Trophoblast cell (in vitro differentiated cells and primary cell): ENCODE results near the gene CHERP.

ENCODE experiments used
- DNase-seq, 2 donors: peaks; one replicate each; pipeline ENCODE4 v3.0.0-alpha.2; 2016
- H2AFZ ChIP-seq: 2 replicates; pipeline ENCODE4 v1.6.1; 2013; ENCODE audit warnings: low read length, moderate library complexity, mild to moderate bottlenecking; ENCODE audit not compliant: insufficient read depth, poor library complexity
- H2AK5ac ChIP-seq: 2 replicates; pipeline ENCODE4 v1.6.1; 2013; ENCODE audit warnings: mild to moderate bottlenecking, low read length
- H2BK120ac ChIP-seq: 2 replicates; pipeline ENCODE4 v1.6.1; 2013; ENCODE audit warnings: low read length, mild to moderate bottlenecking, moderate library complexity; ENCODE audit not compliant: insufficient read depth, poor library complexity
- H2BK12ac ChIP-seq: 2 replicates; pipeline ENCODE4 v1.6.1; 2013; ENCODE audit warnings: mild to moderate bottlenecking, low read length, moderate library complexity
- H2BK5ac ChIP-seq: 2 replicates; pipeline ENCODE4 v1.6.1; 2013; ENCODE audit warnings: low read length, low read depth, moderate library complexity, mild to moderate bottlenecking; ENCODE audit not compliant: poor library complexity
- H3K14ac ChIP-seq: 2 replicates; pipeline ENCODE4 v1.6.1; 2013; ENCODE audit warnings: mild to moderate bottlenecking, low read length
- H3K18ac ChIP-seq: 2 replicates; pipeline ENCODE4 v1.6.1; 2013; ENCODE audit warnings: mild to moderate bottlenecking, low read length
- H3K23ac ChIP-seq: 2 replicates; pipeline ENCODE4 v1.6.1; 2013; ENCODE audit warnings: low read length
- H3K27ac ChIP-seq: 2 replicates; pipeline ENCODE4 v1.5.1; 2013; ENCODE audit warnings: low read depth, mild to moderate bottlenecking, inconsistent platforms, low read length, moderate library complexity
- H3K27me3 ChIP-seq: 2 replicates; pipeline ENCODE4 v1.6.1; 2013; ENCODE audit warnings: inconsistent platforms, mild to moderate bottlenecking, low read length, moderate library complexity; ENCODE audit not compliant: insufficient read depth
- H3K36me3 ChIP-seq, 2 experiments: 1 replicate in 1 of 2; 2 replicates in 1 of 2; pipeline ENCODE4 v1.6.1; 2013; ENCODE audit warnings: low read length in 2 of 2, mild to moderate bottlenecking in 2 of 2, moderate library complexity in 1 of 2; ENCODE audit not compliant: insufficient read depth in 2 of 2, control insufficient read depth in 1 of 2
- H3K4ac ChIP-seq: 2 replicates; pipeline ENCODE4 v1.6.1; 2013; ENCODE audit warnings: low read depth, mild to moderate bottlenecking, low read length, moderate library complexity
- H3K4me1 ChIP-seq, 2 experiments: 1 replicate in 1 of 2; 2 replicates in 1 of 2; pipeline ENCODE4 v1.6.1; 2013; ENCODE audit warnings: low read length in 2 of 2, mild to moderate bottlenecking in 2 of 2, moderate library complexity in 1 of 2; ENCODE audit not compliant: insufficient read depth in 2 of 2, control insufficient read depth in 1 of 2
- H3K4me2 ChIP-seq: 2 replicates; pipeline ENCODE4 v1.6.1; 2013; ENCODE audit warnings: inconsistent platforms, mild to moderate bottlenecking, low read length, moderate library complexity
- H3K4me3 ChIP-seq: 2 replicates; pipeline ENCODE4 v1.5.1; 2013; ENCODE audit warnings: mild to moderate bottlenecking, low read depth, low read length, inconsistent platforms
- H3K79me1 ChIP-seq: one replicate; pipeline ENCODE4 v1.6.1; 2013; ENCODE audit warnings: low read length
- H3K79me2 ChIP-seq: 2 replicates; pipeline ENCODE4 v1.6.1; 2013; ENCODE audit warnings: low read length, mild to moderate bottlenecking; ENCODE audit not compliant: control insufficient read depth, insufficient read depth, poor library complexity
- H3K9ac ChIP-seq: 2 replicates; pipeline ENCODE4 v1.6.1; 2013; ENCODE audit warnings: mild to moderate bottlenecking, low read length
- H3K9me3 ChIP-seq: 2 replicates; pipeline ENCODE4 v1.6.1; 2013; ENCODE audit warnings: low read depth, mild to moderate bottlenecking, control low read depth, inconsistent platforms, low read length; ENCODE audit not compliant: insufficient read depth
- H4K12ac ChIP-seq: 2 replicates; pipeline ENCODE4 v1.6.1; 2013; ENCODE audit warnings: low read depth, mild to moderate bottlenecking, low read length, moderate library complexity
- H4K8ac ChIP-seq: 2 replicates; pipeline ENCODE4 v1.6.1; 2013; ENCODE audit warnings: low read depth, mild to moderate bottlenecking, low read length, moderate library complexity
- H4K91ac ChIP-seq: one replicate; pipeline ENCODE4 v1.6.1; 2013; ENCODE audit warnings: low read depth, mild to moderate bottlenecking, low read length, moderate library complexity
- WGBS: extraction: QIAGEN DNeasy Blood & Tissue Kit; methylation state at CpG from one replicate; pipeline ENCODE4 v1.1.7; 2013; ENCODE audit warnings: missing lambda C conversion rate; ENCODE audit not compliant: insufficient read length, insufficient coverage; ENCODE audit errors: extremely low coverage; 5-methylcytosine and 5-hydroxymethylcytosine counted together

Gene CHERP

DNA sequence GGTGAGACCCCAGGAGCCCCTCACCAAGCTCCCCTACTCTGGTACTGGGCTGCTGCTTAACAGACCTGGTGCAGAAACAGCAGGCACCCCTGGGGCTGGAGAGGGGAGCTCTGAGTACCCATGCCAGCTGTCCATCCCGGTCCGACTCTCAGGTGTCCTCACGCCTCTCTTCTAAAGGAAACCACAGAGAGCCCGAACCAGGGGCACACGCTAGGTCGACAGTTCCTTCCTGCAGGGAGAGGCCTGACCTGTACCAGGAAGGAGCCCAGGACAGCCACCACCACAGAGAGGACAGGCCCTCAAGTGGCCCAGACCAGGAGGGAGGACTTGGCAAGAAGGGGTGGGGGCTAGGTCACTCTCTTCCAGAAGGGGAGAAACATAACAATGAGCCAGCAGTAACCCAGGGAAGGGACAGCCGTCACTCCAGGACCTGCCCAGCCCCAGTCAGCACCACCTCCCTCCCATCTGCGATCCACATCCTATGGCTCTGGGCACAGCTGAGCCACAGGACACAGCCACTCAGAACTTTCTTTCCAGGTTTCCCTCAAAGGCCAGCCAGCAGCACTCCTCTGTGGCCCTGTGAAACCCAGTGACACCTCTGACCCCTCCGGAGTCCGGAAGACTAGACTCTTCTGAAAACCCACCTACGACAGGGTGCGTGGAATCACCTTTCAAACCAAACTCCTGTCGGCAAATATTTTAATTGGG lies 43.0 kb upstream of the CHERP start:
- Histone ChIP-seq H3K4me2 (no peak overlapping the region), H4K91ac (no peak overlapping the region), H3K4me3 (peak overlapping the region; percentile 27), H3K4ac (peak overlapping the region; percentile 19), H3K27ac (peak overlapping the region; percentile 8), H2BK5ac (no peak overlapping the region), H3K36me3 (no peaks in the 10 kb centered on the region), H3K14ac (no peak overlapping the region), H2BK120ac (no peak overlapping the region), H3K18ac (peak overlapping the region; percentile 14), H3K79me2 (peaks cover 17% of the 10 kb centered on the region), H2AFZ (no peak overlapping the region), H3K9me3 (peaks cover 2% of the 10 kb centered on the region), H3K23ac (no peak overlapping the region), H3K9ac (no peak overlapping the region), H4K12ac (no peak overlapping the region), H4K8ac (no peak overlapping the region), H3K27me3 (no peaks in the 10 kb centered on the region), H3K4me1 (peaks cover 58 to 63% of the 10 kb centered on the region in 2 experiments), H2AK5ac (no peak overlapping the region), H3K79me1 (peaks cover 2% of the 10 kb centered on the region), H2BK12ac (no peak overlapping the region)
- no CpG with 5 or more reads among the region's 13 CpGs for WGBS
- DNase-seq, result no peak

DNA sequence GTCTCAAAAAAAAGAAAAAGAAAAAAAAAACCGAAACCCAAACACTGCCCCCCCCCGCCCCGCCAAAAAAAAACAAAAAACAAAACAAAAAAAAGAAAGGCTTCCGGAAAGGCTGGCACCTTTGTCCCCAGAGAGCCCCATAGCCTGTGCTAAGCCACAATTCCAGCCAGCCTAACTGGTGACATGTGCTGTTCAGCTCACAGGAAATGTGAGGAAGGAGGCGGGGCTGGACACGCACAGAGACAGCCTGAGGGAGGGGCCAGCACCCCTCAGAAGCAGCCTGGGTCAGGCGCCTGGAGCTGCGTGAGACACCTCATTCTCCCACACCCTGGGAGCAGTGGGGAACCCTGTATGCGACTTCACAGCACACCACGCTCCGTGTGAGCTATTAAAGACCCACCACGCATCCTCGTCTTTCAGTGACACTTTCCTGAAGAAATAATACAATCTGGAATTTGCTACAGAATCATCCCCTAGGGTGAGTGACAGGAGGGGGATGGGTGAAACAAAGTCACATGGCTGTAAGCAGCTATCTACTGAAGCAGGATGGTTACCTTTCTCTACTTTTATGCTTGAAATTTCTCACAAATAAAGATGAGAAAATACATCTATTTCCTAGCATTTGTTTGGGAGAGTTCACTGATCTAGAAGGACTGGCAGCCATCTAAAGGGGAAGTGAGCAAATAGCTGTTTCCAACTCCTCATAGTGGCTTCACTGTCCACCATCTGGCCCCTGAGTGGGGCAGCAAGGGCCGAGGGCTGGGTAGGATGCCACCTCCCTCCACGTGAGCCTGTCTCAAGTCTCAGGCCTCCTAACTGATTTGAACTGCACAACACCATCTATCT lies 42.2 kb upstream of the CHERP start:
- Histone ChIP-seq H2AFZ (no peak overlapping the region), H3K18ac (peak overlapping the region; percentile 28), H4K91ac (no peak overlapping the region), H2BK5ac (no peak overlapping the region), H3K9me3 (peaks cover 2% of the 10 kb centered on the region), H3K27ac (no peak overlapping the region), H4K8ac (no peak overlapping the region), H3K23ac (no peak overlapping the region), H3K9ac (no peak overlapping the region), H3K36me3 (no peaks in the 10 kb centered on the region), H4K12ac (no peak overlapping the region), H3K79me2 (peaks cover 20% of the 10 kb centered on the region), H3K27me3 (no peaks in the 10 kb centered on the region), H2BK120ac (no peak overlapping the region), H3K4me2 (peak overlapping the region; percentile 35), H2AK5ac (no peak overlapping the region), H3K4me3 (no peak overlapping the region), H3K79me1 (peaks cover 2% of the 10 kb centered on the region), H2BK12ac (no peak overlapping the region), H3K4ac (peak overlapping the region; percentile 19), H3K14ac (no peak overlapping the region), H3K4me1 (peaks cover 58 to 63% of the 10 kb centered on the region in 2 experiments)
- no CpG with 5 or more reads among the region's 15 CpGs for WGBS
- DNase-seq, result peak; percentile 67 to 70

DNA sequence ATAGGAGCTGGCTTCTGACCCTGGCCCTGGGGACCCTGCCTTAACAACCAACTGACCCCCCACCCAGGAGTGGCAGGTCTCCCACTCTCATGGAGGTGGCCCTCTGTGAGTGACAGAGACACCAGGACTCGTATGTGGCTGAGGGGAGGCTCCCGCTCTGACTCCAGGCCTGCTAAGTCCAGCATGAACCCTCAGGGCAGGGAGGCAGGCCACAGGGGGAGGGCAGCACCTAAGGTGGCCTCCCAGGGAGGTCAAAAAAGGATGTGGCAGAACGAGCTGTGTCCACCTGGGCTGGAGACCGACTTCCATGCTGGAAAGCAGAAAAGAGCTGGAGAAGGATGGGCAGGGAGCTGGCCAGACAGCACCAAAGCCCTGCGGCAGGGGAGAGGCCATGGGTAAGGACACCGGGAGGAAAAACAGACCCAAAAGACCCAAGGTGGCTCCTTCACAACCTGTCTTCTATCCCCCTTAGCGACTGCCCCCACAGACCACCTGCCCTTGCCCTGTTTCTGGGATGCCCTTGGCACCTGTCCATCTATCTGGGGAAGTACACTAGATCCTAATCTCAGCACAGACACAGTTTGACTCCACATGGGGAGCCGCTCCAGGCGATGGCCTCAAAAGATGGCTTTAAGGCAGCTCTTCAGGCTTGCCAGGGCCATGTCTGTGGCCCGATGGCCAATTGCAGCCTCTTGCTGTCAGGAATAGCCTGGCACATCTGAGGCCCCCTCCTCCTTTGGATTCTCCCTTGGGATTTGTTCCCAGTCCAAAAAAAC lies 40.4 kb upstream of the CHERP start:
- H2BK120ac ChIP-seq, result no peak overlapping the region
- peaks cover 2% of the 10 kb centered on the region for H3K9me3 ChIP-seq
- no peak overlapping the region for H4K12ac ChIP-seq
- H3K79me2 ChIP-seq, result peaks cover 16% of the 10 kb centered on the region
- no peak overlapping the region for H2AK5ac ChIP-seq
- no peak overlapping the region for H2BK12ac ChIP-seq
- H3K4me1 ChIP-seq, result peaks cover 46 to 52% of the 10 kb centered on the region in 2 experiments
- H3K14ac ChIP-seq, result peak overlapping the region; percentile 18
- no peak for DNase-seq
- H3K36me3 ChIP-seq, result peaks cover 11 to 13% of the 10 kb centered on the region in 2 experiments
- WGBS, result no CpG with 5 or more reads among the region's 10 CpGs
- no peak overlapping the region for H4K91ac ChIP-seq
- H3K23ac ChIP-seq, result no peak overlapping the region
- H4K8ac ChIP-seq, result no peak overlapping the region
- no peak overlapping the region for H3K27ac ChIP-seq
- peak overlapping the region; percentile 19 for H3K18ac ChIP-seq
- no peak overlapping the region for H2BK5ac ChIP-seq
- H3K9ac ChIP-seq, result no peak overlapping the region
- H3K4me2 ChIP-seq, result no peak overlapping the region
- peak overlapping the region; percentile 16 for H3K4ac ChIP-seq
- no peak overlapping the region for H3K4me3 ChIP-seq
- H3K79me1 ChIP-seq, result peaks cover 2% of the 10 kb centered on the region
- no peak overlapping the region for H2AFZ ChIP-seq
- H3K27me3 ChIP-seq, result no peaks in the 10 kb centered on the region

DNA sequence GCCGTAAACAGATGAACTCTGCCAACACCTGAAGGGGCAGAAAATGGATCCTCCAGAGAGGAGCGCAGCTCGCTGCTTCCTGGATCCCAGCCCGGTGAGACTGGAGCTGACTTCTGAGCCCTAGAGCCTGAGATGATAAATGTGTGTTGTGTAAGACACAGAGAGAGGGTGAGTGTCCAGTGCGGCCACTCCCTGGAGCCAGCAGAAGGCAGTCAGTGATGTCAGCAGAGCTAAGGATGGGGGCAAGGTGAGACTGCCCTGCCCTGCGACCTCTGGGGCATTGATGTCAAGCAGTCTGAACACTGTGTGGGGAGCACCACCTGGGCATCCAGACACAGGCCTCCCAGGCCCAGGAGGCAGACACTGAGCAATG lies 39.7 kb upstream of the CHERP start:
- DNase-seq, result peak; percentile 77 to 79
- Histone ChIP-seq H3K23ac (no peak overlapping the region), H4K8ac (no peak overlapping the region), H3K27ac (peak overlapping the region; percentile 54), H4K91ac (peak overlapping the region; percentile 1), H3K18ac (no peak overlapping the region), H3K36me3 (peaks cover 18 to 20% of the 10 kb centered on the region in 2 experiments), H3K4me3 (no peak overlapping the region), H3K79me2 (peaks cover 13% of the 10 kb centered on the region), H2BK120ac (no peak overlapping the region), H2AK5ac (no peak overlapping the region), H2AFZ (no peak overlapping the region), H3K27me3 (no peaks in the 10 kb centered on the region), H3K79me1 (peaks cover 2% of the 10 kb centered on the region), H3K14ac (no peak overlapping the region), H3K9me3 (peaks cover 2% of the 10 kb centered on the region), H3K4me2 (no peak overlapping the region), H4K12ac (no peak overlapping the region), H3K4me1 (peaks cover 39 to 45% of the 10 kb centered on the region in 2 experiments), H2BK5ac (peak overlapping the region; percentile 19), H3K4ac (no peak overlapping the region), H3K9ac (no peak overlapping the region), H2BK12ac (no peak overlapping the region)
- WGBS, result no CpG with 5 or more reads among the region's 6 CpGs
